ENCODE measurements around the gene GFOD1. TPM values are rescaled to one million over a fixed set of nuclear protein-coding genes. Genes with fewer than 3 reads are reported as not detected.

The GFOD1 gene
- total and polyA plus RNA-seq, 10 donors, result 3.4 to 54.0 (median 32.5) TPM

DNA sequence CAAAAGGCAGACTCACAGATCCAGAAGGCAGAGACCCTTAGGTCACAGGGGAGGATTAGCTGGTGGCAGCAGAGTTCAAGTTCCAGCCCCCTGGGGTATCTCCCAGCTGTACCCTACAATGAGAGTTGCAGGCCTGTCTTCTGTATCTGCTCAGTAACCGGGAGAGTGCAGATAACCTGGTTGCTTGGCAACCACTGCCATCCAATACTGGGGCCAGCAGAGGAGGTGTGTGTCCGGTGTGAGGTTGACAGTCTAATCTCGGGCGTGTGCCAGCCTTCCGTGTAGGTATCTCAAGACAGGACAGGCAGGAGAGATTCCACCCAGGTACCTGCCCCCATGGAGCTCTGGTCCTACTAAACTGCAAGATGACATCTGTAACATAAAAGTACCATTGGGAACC is 102.4 kb downstream of the GFOD1 start:
- peaks cover 14 to 56% (median 22%) of the 10 kb centered on the region in 6 donors for H3K4me1 ChIP-seq
- H3K4me3 ChIP-seq, result no peak overlapping the region
- TF ChIP-seq POLR2AphosphoS5 (IDR thresholded peaks at IDR 0.05) (no peak), POLR2A (IDR thresholded peaks at IDR 0.05) (no peak)
- TF ChIP-seq, protein P1, sequence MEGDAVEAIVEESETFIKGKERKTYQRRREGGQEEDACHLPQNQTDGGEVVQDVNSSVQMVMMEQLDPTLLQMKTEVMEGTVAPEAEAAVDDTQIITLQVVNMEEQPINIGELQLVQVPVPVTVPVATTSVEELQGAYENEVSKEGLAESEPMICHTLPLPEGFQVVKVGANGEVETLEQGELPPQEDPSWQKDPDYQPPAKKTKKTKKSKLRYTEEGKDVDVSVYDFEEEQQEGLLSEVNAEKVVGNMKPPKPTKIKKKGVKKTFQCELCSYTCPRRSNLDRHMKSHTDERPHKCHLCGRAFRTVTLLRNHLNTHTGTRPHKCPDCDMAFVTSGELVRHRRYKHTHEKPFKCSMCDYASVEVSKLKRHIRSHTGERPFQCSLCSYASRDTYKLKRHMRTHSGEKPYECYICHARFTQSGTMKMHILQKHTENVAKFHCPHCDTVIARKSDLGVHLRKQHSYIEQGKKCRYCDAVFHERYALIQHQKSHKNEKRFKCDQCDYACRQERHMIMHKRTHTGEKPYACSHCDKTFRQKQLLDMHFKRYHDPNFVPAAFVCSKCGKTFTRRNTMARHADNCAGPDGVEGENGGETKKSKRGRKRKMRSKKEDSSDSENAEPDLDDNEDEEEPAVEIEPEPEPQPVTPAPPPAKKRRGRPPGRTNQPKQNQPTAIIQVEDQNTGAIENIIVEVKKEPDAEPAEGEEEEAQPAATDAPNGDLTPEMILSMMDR (IDR thresholded peaks at IDR 0.05 in 8 of 11, conservative IDR thresholded peaks at IDR 0.05 in 3 of 11), result no peak
- no peaks in the 10 kb centered on the region for H3K27me3 ChIP-seq (replicated peaks in 1 of 7)
- intact Hi-C loops (cut with DNase I; ENCODE audit: low total_unique reads), result loop anchor here (10.0 kb wide), 1 partner anchor 50 kb away; no protein-coding TSS in a partner anchor
- H3K27ac ChIP-seq, result no peak overlapping the region
- H3K9me3 ChIP-seq, result peaks cover 0 to 7% (median 0%) of the 10 kb centered on the region in 8 donors
- no peak for DNase-seq
- H3K36me3 ChIP-seq, result peaks cover 0 to 9% (median 0%) of the 10 kb centered on the region in 6 donors
- 60 to 97% (median 91%) methylated on average over 2 to 5 of the region's 5 CpGs for WGBS, 5 donors

DNA sequence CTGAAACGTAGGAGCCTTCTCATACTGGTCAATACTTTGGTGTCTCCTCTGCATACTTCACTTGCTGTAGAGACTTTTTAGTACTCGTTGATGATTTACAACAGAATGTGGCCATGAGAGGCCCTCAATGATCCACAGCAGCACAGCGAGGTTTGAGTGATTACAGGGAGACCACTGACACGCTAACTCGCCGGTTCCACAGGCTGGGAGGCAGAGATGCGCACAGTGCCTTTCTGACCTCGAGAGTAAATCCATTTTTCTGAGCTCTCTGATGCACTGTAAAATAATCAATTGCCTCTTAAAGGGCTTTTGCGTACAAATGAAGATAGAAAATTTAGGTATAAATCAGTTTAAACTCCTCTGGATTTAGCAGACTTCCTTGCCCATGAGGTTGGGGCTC is 102.9 kb downstream of the GFOD1 start:
- Histone ChIP-seq H3K4me3 (no peak overlapping the region), H3K4me1 (peaks cover 14 to 60% (median 23%) of the 10 kb centered on the region in 6 donors), H3K27me3 (replicated peaks in 1 of 7) (no peaks in the 10 kb centered on the region), H3K36me3 (peaks cover 0 to 9% (median 0%) of the 10 kb centered on the region in 6 donors), H3K9me3 (peaks cover 0 to 6% (median 0%) of the 10 kb centered on the region in 8 donors), H3K27ac (peak overlapping the region in 1 of 8 donors; percentile 74)
- DNase-seq, result no peak
- no peak for TF ChIP-seq POLR2AphosphoS5 (IDR thresholded peaks at IDR 0.05)
- no peak for TF ChIP-seq POLR2A (IDR thresholded peaks at IDR 0.05)
- TF ChIP-seq, protein P1 (IDR thresholded peaks at IDR 0.05 in 8 of 11, conservative IDR thresholded peaks at IDR 0.05 in 3 of 11), result no peak
- 93 to 96% (median 94%) methylated on average over 9 of the region's 9 CpGs for WGBS, 5 donors
- intact Hi-C loops (cut with DNase I; ENCODE audit: low total_unique reads), result loop anchor here (10.0 kb wide), 1 partner anchor 50 kb away; no protein-coding TSS in a partner anchor

DNA sequence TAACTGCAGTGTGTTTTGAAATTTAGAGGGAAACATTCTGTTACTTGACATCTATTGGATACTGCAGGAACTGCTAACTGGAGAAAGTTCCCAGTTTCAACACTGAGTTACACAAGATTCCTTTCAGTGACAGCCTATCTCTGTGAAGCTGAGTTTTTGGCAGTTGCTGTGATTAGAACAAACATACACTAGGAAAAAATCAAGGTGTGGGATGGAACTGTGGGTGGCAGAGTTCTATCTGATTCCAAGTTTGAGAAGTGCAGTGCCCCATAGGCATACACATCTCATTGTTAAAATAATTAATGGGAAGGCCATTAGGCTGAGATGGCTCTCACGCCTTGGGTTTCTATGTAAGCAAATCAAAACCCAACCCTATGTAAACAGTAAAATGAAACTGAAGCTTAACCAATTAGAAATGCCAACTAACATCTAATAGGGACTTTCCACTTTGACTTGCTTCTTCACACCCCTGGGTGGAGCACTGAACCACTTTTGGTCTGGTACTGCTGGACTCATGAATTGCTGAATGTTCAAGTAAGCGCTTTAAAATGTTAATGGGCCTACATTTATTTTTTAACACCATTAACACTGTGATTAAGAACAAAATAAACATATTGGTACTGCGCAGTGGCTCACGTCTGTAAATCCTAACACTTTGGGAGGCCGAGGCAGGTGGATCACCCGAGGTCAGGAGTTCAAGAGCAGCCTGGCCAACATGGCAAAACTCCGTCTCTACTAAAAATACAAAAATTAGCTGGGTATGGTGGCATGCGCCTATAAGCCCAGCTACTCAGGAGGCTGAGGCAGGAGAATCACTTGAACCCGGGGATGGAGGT is 103.9 kb downstream of the GFOD1 start:
- peaks cover 0 to 18% (median 0%) of the 10 kb centered on the region in 6 donors for H3K36me3 ChIP-seq
- H3K4me1 ChIP-seq, result peaks cover 14 to 62% (median 26%) of the 10 kb centered on the region in 6 donors
- peak overlapping the region in 1 of 8 donors; percentile 18 for H3K4me3 ChIP-seq
- DNase-seq, result no peak
- intact Hi-C loops (cut with DNase I; ENCODE audit: low total_unique reads), result loop anchor here (10.0 kb wide), 1 partner anchor 49 kb away; no protein-coding TSS in a partner anchor
- peaks cover 0 to 3% (median 0%) of the 10 kb centered on the region in 8 donors for H3K9me3 ChIP-seq
- TF ChIP-seq, protein P1 (IDR thresholded peaks at IDR 0.05 in 8 of 11, conservative IDR thresholded peaks at IDR 0.05 in 3 of 11), result peak in 7 of 11 experiments; percentile 15 to 53 (median 37)
- no peak for TF ChIP-seq POLR2AphosphoS5 (IDR thresholded peaks at IDR 0.05)
- 66 to 83% (median 70%) methylated on average over 9 of the region's 9 CpGs for WGBS, 5 donors
- no peaks in the 10 kb centered on the region for H3K27me3 ChIP-seq (replicated peaks in 1 of 7)
- peak overlapping the region in 6 of 8 donors; percentile 25 to 74 (median 54) for H3K27ac ChIP-seq

- 50 to 87% (median 61%) methylated on average over 2 of the region's 2 CpGs for WGBS, 5 donors
- Histone ChIP-seq H3K4me3 (no peak overlapping the region), H3K9me3 (no peaks in the 10 kb centered on the region), H3K4me1 (peaks cover 14 to 80% (median 34%) of the 10 kb centered on the region in 6 donors), H3K27me3 (replicated peaks in 1 of 7) (no peaks in the 10 kb centered on the region), H3K36me3 (peaks cover 0 to 24% (median 0%) of the 10 kb centered on the region in 6 donors), H3K27ac (peak overlapping the region in 1 of 8 donors; percentile 3)
- no peak for DNase-seq
- TF ChIP-seq, protein P1 (IDR thresholded peaks at IDR 0.05 in 8 of 11, conservative IDR thresholded peaks at IDR 0.05 in 3 of 11), result no peak
- TF ChIP-seq POLR2A (IDR thresholded peaks at IDR 0.05) (no peak), POLR2AphosphoS5 (IDR thresholded peaks at IDR 0.05) (no peak)
- intact Hi-C loops (cut with DNase I; ENCODE audit: low total_unique reads), result loop anchor here (10.0 kb wide), 1 partner anchor 46 kb away; no protein-coding TSS in a partner anchor
Observed at GRCh38 chr6:13380761-13381160, 106.6 kb downstream of the GFOD1 start.
